HG02571 (cell line): ENCODE results near the gene CD3G.
"Not testable (repeated sequence)": the region's sequence is repeated elsewhere in the genome, so short reads cannot be mapped to it uniquely, and the experiment has no call there.

Experiments used
- ATAC-seq: cut with Tn5 transposase; IDR thresholded peaks from one replicate; pipeline ENCODE4 v1.9.1; 2021; ENCODE audit warnings: mild to moderate bottlenecking, moderate library complexity; ENCODE audit not compliant: unreplicated experiment

The CD3G gene

DNA sequence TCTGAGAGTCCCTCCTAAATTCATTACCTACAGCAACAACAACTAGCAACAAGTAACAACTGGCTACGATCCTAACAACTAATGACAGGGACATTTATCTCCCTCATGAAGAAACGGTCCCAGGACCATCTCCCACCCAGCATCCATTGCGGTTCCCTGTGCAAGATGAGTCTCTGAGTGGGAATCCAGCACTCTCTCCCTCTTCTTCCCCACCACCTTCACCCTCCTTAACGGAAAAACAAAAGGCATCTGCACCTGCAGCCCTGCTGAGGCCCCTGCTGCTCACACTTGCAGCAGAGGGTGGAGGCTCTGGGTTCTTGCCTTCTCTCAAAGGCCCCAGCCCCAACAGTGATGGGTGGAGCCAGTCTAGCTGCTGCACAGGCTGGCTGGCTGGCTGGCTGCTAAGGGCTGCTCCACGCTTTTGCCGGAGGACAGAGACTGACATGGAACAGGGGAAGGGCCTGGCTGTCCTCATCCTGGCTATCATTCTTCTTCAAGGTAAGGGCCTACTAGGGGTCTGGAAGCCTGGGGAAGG, at the start of gene CD3G:
TSS of gene CD3G (plus strand) at position 364 of the 535 bp plus-strand sequence. CDS start at position 444, 80 bp downstream.
- no peak for ATAC-seq

DNA sequence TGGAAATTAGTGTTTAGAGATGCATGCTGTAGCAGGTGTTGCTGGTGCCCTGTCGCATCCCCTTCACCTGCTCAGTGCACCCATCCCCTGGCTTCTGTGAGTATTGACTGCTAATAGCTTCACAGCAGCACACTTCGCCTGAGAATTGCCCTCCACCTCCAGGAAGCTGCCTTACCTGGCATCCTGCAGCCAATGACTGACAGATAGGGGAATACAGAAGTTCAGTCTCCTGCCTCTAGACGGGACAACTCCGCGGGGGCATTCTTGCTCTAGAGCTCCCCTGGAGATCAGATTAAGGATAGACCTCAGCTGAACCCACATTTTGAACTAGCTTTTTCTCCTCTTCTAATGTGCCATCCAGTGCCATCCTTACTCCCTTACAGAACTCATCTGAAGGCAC, 48.9 kb upstream of the CD3G start:
- ATAC-seq: no peak

- ATAC-seq: no peak
These were observed 48.2 kb upstream of the CD3G start for GRCh38 chr11:118295815-118296454.

- no peak for ATAC-seq
These were observed 42.4 kb upstream of the CD3G start for GRCh38 chr11:118301600-118302195.

DNA sequence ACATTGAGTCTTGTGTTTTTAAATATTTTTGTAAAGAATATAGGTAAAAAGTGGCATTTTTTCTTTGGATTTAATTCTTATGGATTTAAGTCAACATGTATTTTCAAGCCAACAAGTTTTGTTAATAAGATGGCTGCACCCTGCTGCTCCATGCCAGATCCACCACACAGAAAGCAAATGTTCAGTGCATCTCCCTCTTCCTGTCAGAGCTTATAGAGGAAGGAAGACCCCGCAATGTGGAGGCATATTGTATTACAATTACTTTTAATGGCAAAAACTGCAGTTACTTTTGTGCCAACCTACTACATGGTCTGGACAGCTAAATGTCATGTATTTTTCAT, 39.9 kb upstream of the CD3G start:
- ATAC-seq: no peak

DNA sequence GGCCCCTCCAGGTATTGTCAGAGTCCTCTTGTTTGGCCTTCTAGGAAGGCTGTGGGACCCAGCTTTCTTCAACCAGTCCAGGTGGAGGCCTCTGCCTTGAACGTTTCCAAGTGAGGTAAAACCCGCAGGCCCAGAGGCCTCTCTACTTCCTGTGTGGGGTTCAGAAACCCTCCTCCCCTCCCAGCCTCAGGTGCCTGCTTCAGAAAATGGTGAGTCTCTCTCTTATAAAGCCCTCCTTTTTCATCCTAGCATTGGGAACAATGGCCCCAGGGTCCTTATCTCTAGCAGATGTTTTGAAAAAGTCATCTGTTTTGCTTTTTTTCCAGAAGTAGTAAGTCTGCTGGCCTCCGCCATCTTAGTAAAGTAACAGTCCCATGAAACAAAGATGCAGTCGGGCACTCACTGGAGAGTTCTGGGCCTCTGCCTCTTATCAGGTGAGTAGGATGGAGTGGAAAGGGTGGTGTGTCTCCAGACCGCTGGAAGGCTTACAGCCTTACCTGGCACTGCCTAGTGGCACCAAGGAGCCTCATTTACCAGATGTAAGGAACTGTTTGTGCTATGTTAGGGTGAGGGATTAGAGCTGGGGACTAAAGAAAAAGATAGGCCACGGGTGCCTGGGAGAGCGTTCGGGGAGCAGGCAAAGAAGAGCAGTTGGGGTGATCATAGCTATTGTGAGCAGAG, 39.4 kb upstream of the CD3G start, which contains the start of gene CD3E:
TSS of gene CD3E (plus strand) at position 163 of the 681 bp plus-strand sequence. CDS start at position 386, 223 bp downstream.
- ATAC-seq: no peak

DNA sequence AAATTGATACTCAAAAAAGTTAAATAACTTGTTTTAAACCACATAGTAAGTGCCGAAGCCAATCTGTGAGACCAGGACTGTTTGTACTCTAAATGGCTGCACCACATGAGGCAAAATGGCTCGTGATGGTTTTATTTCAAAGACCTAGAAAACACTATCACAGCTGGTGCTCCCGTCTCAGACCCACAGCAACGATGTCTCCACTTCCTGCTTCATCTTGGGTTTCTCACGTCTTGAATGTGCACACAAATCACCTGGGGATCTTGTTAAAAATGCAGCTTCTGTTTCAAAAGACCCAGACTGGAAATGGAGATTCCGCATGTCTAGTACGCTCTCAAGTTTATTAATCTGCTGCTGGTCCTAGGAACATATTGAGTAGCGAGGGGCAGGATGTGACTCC, 38.4 kb upstream of the CD3G start:
- no peak for ATAC-seq

GRCh38 chr11:118306556-118306955, 37.6 kb upstream of the CD3G start:
- ATAC-seq: no peak

DNA sequence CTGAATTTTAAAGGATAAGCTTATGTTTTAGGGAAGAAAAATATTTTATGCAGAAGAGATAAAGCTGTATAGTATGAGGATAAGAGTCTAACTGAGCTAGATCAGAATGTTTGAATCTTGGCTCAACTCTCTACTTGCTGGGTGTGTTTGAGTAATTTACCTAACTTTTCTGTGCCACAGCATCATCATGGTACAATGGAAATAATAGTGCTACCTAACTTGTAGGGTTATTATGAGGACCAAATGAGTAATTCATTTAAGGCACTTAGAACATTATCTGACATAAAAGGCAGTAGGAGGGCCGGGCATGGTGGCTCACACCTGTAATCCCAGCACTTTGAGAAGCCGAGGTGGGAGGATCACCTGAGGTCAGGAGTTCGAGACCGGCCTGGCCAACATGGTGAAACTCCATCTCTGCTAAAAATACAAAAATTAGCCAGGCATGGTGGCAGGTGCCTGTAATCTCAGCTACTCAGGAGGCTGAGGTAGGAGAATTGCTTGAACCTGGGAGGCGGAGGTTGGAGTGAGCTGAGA, 35.1 kb upstream of the CD3G start:
- not testable (repeated sequence) for ATAC-seq

DNA sequence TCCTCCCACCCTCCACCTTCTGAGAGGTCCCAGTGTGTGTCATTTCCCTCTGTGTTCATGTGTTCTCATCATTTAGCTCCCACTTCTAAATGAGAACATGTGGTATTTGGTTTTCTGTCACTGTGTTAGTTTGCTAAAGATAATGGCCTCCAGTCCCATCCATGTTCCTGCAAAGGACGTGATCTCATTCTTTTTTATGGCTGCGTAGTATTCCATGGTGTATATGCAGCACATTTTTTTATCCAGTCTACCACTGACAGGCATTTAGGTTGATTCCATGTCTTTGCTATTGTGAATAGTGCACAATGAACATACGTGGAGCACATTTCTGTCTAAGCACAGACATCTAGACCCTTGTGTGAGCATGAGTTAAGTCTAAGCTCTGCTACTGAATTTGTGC, 33.9 kb upstream of the CD3G start:
- ATAC-seq: no peak

- no peak for ATAC-seq
These were observed 33.2 kb upstream of the CD3G start for GRCh38 chr11:118310781-118311485.

- ATAC-seq: no peak
These were observed 32.6 kb upstream of the CD3G start for GRCh38 chr11:118311518-118311917.

GRCh38 chr11:118312328-118312727, 31.8 kb upstream of the CD3G start:
- ATAC-seq: no peak

GRCh38 chr11:118313242-118313641, 30.9 kb upstream of the CD3G start:
- ATAC-seq: no peak

GRCh38 chr11:118314988-118315411, 29.1 kb upstream of the CD3G start:
- ATAC-seq: no peak

DNA sequence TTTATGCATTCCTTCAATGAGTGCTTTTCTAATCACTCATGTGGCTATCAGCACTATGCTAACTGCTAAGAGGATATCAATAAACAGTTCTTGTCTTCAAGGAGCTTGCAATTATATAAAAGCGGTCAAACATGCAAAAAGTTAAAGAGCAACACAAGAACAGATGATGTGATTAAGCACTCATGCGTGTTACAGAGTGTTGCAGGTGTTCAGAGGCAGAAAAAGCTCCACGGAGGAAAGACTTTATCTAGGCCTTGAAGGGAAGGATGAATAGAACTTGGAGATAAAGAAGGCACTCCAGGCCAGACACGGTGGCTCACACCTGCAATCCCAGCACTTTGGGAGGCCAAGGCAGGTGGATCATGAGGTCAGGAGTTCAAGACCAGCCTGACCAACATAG, 26.0 kb upstream of the CD3G start:
- no peak for ATAC-seq

- ATAC-seq: no peak
These were observed 25.4 kb upstream of the CD3G start for GRCh38 chr11:118318581-118319336.

GRCh38 chr11:118319337-118319707, 24.8 kb upstream of the CD3G start:
- ATAC-seq: no peak

GRCh38 chr11:118320515-118320914, 23.6 kb upstream of the CD3G start:
- ATAC-seq: no peak

DNA sequence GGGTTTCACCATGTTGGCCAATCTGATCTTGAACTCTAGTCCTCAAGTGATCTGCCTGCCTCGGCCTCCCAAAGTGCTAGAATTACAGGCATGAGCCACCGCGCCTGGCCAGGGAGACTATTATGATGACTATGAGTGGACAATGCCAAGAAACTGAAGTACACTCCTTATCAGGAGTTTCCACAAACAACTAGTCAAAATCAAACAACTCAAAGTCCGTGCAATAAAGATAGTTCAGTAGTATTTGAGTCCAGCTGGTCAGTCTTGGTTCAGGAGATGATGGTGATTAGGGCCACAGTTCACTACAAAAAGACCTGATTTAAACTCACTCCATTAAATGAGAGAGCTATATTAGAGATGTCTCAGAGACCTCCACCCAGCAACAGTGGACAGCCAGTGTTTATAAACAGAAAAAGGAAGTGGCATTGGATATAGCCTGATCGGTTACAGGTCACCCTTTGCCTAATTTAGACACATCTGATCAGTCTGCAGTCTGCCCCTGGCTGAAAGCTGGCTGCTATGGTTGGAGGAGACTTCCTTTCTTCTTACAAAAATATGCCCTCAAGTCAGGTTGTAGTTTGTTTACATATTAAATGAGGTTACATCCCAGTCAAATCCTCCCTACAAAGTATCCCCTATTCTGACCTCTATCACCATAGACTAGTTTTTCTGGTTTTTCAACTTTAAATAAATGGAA, 22.6 kb upstream of the CD3G start:
- no peak for ATAC-seq
